22Rv1 (cell line): Measurements from ENCODE around the gene PFN4.

Experiments
- ZFX ChIP-seq: fragments of 450-650 bp; IDR thresholded peaks from 2 replicates; pipeline ENCODE4 v1.6.1; 2017; ENCODE audit warnings: antibody characterized with exemption, borderline replicate concordance
- TF ChIP-seq, protein P1 (sequence below): fragments of 450-650 bp; IDR thresholded peaks from 2 replicates; pipeline ENCODE4 v1.5.1; 2017; ENCODE audit warnings: mild to moderate bottlenecking

DNA sequence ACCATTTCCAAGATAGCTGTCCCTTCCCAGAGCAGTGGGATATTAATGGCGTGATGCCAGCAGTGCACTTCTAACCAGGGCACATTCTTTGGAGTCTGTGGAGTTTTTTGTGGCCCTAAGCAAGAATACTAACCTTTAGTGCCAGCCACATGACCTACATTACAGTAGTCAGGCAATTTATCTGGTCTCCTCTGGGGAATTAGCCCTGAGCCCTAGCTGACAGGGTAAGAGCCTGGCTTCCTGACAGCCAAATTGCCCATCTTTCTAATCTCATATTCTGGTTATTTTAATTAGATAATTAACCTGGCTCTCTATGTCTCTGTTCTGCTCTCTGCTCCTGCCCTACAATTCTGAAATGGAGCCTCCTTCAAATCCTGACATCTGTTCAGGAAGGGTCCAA, 5.2 kb downstream of the PFN4 start:
- TF ChIP-seq, protein P1, sequence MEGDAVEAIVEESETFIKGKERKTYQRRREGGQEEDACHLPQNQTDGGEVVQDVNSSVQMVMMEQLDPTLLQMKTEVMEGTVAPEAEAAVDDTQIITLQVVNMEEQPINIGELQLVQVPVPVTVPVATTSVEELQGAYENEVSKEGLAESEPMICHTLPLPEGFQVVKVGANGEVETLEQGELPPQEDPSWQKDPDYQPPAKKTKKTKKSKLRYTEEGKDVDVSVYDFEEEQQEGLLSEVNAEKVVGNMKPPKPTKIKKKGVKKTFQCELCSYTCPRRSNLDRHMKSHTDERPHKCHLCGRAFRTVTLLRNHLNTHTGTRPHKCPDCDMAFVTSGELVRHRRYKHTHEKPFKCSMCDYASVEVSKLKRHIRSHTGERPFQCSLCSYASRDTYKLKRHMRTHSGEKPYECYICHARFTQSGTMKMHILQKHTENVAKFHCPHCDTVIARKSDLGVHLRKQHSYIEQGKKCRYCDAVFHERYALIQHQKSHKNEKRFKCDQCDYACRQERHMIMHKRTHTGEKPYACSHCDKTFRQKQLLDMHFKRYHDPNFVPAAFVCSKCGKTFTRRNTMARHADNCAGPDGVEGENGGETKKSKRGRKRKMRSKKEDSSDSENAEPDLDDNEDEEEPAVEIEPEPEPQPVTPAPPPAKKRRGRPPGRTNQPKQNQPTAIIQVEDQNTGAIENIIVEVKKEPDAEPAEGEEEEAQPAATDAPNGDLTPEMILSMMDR = no peak
- no peak for TF ChIP-seq ZFX
